ENCODE data around the gene RTN4RL1.

The RTN4RL1 gene

GRCh38 chr17:2024572-2025219 is 438 bp downstream of the RTN4RL1 start:
- no peak for DNase-seq (ENCODE audit: low read depth)
- H3K4me3 ChIP-seq (ENCODE audit: low read depth, low read length): no peak overlapping the region
- TF ChIP-seq CTCF (IDR thresholded peaks at IDR 0.05; ENCODE audit: low read depth, low read length) (no peak), POLR2A (IDR thresholded peaks at IDR 0.05; ENCODE audit: extremely low read depth, insufficient read length) (no peak), MAX (IDR thresholded peaks at IDR 0.05; ENCODE audit: low read depth, low read length) (no peak), MYC (IDR thresholded peaks at IDR 0.05; ENCODE audit: low read depth, low read length) (no peak)

- peak; percentile 49 for DNase-seq (ENCODE audit: low read depth)
- TF ChIP-seq MYC (IDR thresholded peaks at IDR 0.05; ENCODE audit: low read depth, low read length) (no peak), POLR2A (IDR thresholded peaks at IDR 0.05; ENCODE audit: extremely low read depth, insufficient read length) (no peak), MAX (IDR thresholded peaks at IDR 0.05; ENCODE audit: low read depth, low read length) (no peak)
- no peak overlapping the region for H3K4me3 ChIP-seq (ENCODE audit: low read depth, low read length)
Measured at GRCh38 chr17:2023692-2024571, 1.2 kb downstream of the RTN4RL1 start.

- TF ChIP-seq CTCF (IDR thresholded peaks at IDR 0.05; ENCODE audit: low read depth, low read length): no peak
- TF ChIP-seq POLR2A (IDR thresholded peaks at IDR 0.05; ENCODE audit: extremely low read depth, insufficient read length): no peak
- no peak for TF ChIP-seq MYC (IDR thresholded peaks at IDR 0.05; ENCODE audit: low read depth, low read length)
- TF ChIP-seq MAX (IDR thresholded peaks at IDR 0.05; ENCODE audit: low read depth, low read length): no peak
- no peak overlapping the region for H3K4me3 ChIP-seq (ENCODE audit: low read depth, low read length)
- no peak for DNase-seq (ENCODE audit: low read depth)
Measured at GRCh38 chr17:2023256-2023655, 1.9 kb downstream of the RTN4RL1 start.

GRCh38 chr17:2022647-2023240 is 2.4 kb downstream of the RTN4RL1 start:
- DNase-seq (ENCODE audit: low read depth): no peak
- TF ChIP-seq MYC (IDR thresholded peaks at IDR 0.05; ENCODE audit: low read depth, low read length) (no peak), POLR2A (IDR thresholded peaks at IDR 0.05; ENCODE audit: extremely low read depth, insufficient read length) (no peak), CTCF (IDR thresholded peaks at IDR 0.05; ENCODE audit: low read depth, low read length) (no peak), MAX (IDR thresholded peaks at IDR 0.05; ENCODE audit: low read depth, low read length) (no peak)
- H3K4me3 ChIP-seq (ENCODE audit: low read depth, low read length): no peak overlapping the region

- no peak for TF ChIP-seq POLR2A (IDR thresholded peaks at IDR 0.05; ENCODE audit: extremely low read depth, insufficient read length)
- TF ChIP-seq MAX (IDR thresholded peaks at IDR 0.05; ENCODE audit: low read depth, low read length): no peak
- TF ChIP-seq CTCF (IDR thresholded peaks at IDR 0.05; ENCODE audit: low read depth, low read length): no peak
- TF ChIP-seq MYC (IDR thresholded peaks at IDR 0.05; ENCODE audit: low read depth, low read length): no peak
- H3K4me3 ChIP-seq (ENCODE audit: low read depth, low read length): no peak overlapping the region
- DNase-seq (ENCODE audit: low read depth): no peak
Measured at GRCh38 chr17:2020721-2021120, 4.4 kb downstream of the RTN4RL1 start.
